Measurements from ENCODE around the gene IFITM2.
"Not testable (repeated sequence)": the region's sequence is repeated elsewhere in the genome, so short reads cannot be mapped to it uniquely, and the experiment has no call there.

IFITM2 gene

GRCh38 chr11:328012-328411, 20.4 kb downstream of the IFITM2 start:
- H3K27ac Mint-ChIP-seq = no peak overlapping the region
- H3K9me3 Mint-ChIP-seq = peaks cover 33% of the 10 kb centered on the region
- peaks cover 63% of the 10 kb centered on the region for H3K4me1 Mint-ChIP-seq
- H3K36me3 Mint-ChIP-seq (ENCODE audit: low read depth) = peaks cover 4% of the 10 kb centered on the region
- H3K4me3 Mint-ChIP-seq = no peak overlapping the region
- no peaks in the 10 kb centered on the region for H3K27me3 Mint-ChIP-seq (ENCODE audit: low read depth, poor library complexity)
- DNase-seq = no peak
- no peak for TF ChIP-seq CTCF (IDR thresholded peaks at IDR 0.05)

DNA sequence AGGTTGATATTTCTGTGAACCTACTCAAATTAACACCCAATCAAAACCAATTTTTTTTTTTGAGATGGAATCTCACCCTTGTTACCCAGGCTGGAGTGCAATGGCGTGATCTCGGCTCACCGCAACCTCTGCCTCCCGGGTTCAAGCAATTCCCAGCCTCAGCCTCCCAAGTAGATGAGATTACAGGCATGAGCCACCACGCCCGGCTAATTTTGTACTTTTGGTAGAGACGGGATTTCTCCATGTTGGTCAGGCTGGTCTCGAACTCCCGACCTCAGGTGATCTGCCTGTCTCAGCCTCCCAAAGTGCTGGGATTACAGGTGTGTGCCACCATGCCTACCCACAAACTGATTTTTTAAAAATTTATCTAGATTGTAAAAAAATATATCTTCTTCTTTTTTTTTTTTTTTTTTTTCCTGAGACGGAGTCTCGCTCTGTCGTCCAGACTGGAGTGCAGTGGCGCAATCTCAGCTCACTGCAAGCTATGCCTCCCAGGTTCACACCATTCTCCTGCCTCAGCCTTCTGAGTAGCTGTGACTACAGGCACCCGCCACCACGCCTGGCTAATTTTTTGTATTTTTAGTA, 21.0 kb downstream of the IFITM2 start:
- not testable (repeated sequence) for H3K4me3 Mint-ChIP-seq; H3K27ac Mint-ChIP-seq; H3K27me3 Mint-ChIP-seq (ENCODE audit: low read depth, poor library complexity); DNase-seq; H3K36me3 Mint-ChIP-seq (ENCODE audit: low read depth)
- Mint-ChIP-seq H3K4me1 (peaks cover 69% of the 10 kb centered on the region), H3K9me3 (peaks cover 38% of the 10 kb centered on the region)

GRCh38 chr11:329886-330253, 22.3 kb downstream of the IFITM2 start:
- Mint-ChIP-seq H3K27ac (no peak overlapping the region), H3K27me3 (ENCODE audit: low read depth, poor library complexity) (no peaks in the 10 kb centered on the region), H3K9me3 (peaks cover 41% of the 10 kb centered on the region), H3K36me3 (ENCODE audit: low read depth) (peaks cover 4% of the 10 kb centered on the region), H3K4me1 (peaks cover 71% of the 10 kb centered on the region), H3K4me3 (no peak overlapping the region)
- DNase-seq = no peak
- no peak for TF ChIP-seq CTCF (IDR thresholded peaks at IDR 0.05)

GRCh38 chr11:330307-330693, 22.7 kb downstream of the IFITM2 start:
- Mint-ChIP-seq H3K36me3 (ENCODE audit: low read depth) (peaks cover 4% of the 10 kb centered on the region), H3K9me3 (peaks cover 41% of the 10 kb centered on the region), H3K27ac (no peak overlapping the region), H3K4me3 (no peak overlapping the region), H3K27me3 (ENCODE audit: low read depth, poor library complexity) (no peaks in the 10 kb centered on the region), H3K4me1 (peaks cover 71% of the 10 kb centered on the region)
- no peak for DNase-seq
- TF ChIP-seq CTCF (IDR thresholded peaks at IDR 0.05) = no peak

DNA sequence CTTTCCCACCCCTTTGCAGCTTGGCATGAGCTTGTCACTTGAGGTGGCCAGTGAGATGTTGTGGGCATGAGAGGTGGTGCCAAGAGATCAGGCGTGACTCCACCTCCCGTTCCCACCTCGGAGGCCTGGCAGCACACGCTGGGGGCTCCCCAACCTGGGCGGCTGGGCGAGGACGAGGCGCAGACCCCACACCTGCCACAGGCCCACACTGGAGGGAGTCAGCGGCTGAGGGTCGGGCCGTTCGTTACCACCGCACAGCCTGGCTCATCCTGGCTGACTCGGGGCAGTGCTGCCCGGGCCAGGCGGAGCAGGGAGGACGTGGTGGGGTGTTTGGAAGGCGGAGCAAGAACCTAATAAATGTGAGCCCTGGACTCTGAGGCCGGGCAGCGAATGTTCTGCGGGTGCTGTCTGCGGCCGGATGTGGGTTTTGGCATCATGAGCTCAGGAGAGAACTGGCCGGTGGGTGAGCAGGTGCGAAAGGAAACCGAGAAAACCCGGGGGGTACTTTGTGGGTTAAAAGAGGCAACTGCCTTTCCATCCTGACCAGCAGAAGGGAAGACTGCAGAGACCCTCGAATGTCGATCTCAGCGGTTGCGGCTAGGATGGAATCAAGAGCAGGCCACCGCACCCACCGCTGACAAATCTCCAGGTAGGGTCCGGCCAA, 23.2 kb downstream of the IFITM2 start:
- H3K36me3 Mint-ChIP-seq (ENCODE audit: low read depth) = peaks cover 4% of the 10 kb centered on the region

More for the DNA sequence above, 23.2 kb downstream of the IFITM2 start:
- Mint-ChIP-seq H3K4me1 (peaks cover 71% of the 10 kb centered on the region), H3K9me3 (peaks cover 41% of the 10 kb centered on the region), H3K27ac (no peak overlapping the region), H3K4me3 (no peak overlapping the region), H3K27me3 (ENCODE audit: low read depth, poor library complexity) (no peaks in the 10 kb centered on the region)
- no peak for TF ChIP-seq CTCF (IDR thresholded peaks at IDR 0.05)
- DNase-seq = no peak

Data from nephron progenitor cell (in vitro differentiated cells).